HG03159 (cell line): ENCODE results near the gene DCLRE1B.

ENCODE experiments used
- ATAC-seq: cut with Tn5 transposase; IDR thresholded peaks from one replicate; pipeline ENCODE4 v1.9.1; 2021; ENCODE audit warnings: mild to moderate bottlenecking, moderate library complexity; ENCODE audit not compliant: unreplicated experiment

Gene DCLRE1B

GRCh38 chr1:113886417-113887401 is 18.4 kb upstream of the DCLRE1B start:
- ATAC-seq: no peak

GRCh38 chr1:113887402-113888175 is 17.5 kb upstream of the DCLRE1B start, which contains the start of gene BCL2L15:
BCL2L15 (minus strand) TSS chr1:113887581; CDS start chr1:113887375, 206 bp downstream.
- ATAC-seq: no peak

- ATAC-seq: no peak
These were observed 14.3 kb upstream of the DCLRE1B start for GRCh38 chr1:113890816-113891215.

- no peak for ATAC-seq
These were observed 13.4 kb upstream of the DCLRE1B start for GRCh38 chr1:113891631-113892220.

- ATAC-seq: no peak
These were observed 11.9 kb upstream of the DCLRE1B start for GRCh38 chr1:113893267-113893666.

GRCh38 chr1:113895098-113895497 is 10.0 kb upstream of the DCLRE1B start:
- ATAC-seq: no peak

- ATAC-seq: no peak
These were observed 9.2 kb upstream of the DCLRE1B start for GRCh38 chr1:113895961-113896360.

- ATAC-seq: no peak
These were observed 6.8 kb upstream of the DCLRE1B start for GRCh38 chr1:113898241-113898814.

- ATAC-seq: no peak
These were observed 6.0 kb upstream of the DCLRE1B start for GRCh38 chr1:113899111-113899510.

- ATAC-seq: no peak
These were observed 3.9 kb upstream of the DCLRE1B start for GRCh38 chr1:113901191-113901590.

- ATAC-seq: no peak
These were observed 1.4 kb upstream of the DCLRE1B start for GRCh38 chr1:113903501-113904292.

- peak; percentile 31 for ATAC-seq
These were observed 843 bp upstream of the DCLRE1B start for GRCh38 chr1:113904293-113904673.

- ATAC-seq: peak; percentile 13
These were observed 322 bp downstream of the DCLRE1B start for GRCh38 chr1:113905435-113905861.

- no peak for ATAC-seq
These were observed 7.6 kb downstream of the DCLRE1B start for GRCh38 chr1:113912594-113913311.

- ATAC-seq: no peak
These were observed 8.2 kb downstream of the DCLRE1B start for GRCh38 chr1:113913312-113913668.

GRCh38 chr1:113913887-113914664 is 8.9 kb downstream of the DCLRE1B start:
- ATAC-seq: no peak

- ATAC-seq: no peak
These were observed 11.8 kb downstream of the DCLRE1B start for GRCh38 chr1:113916974-113917373.

GRCh38 chr1:113917400-113918082 is 12.4 kb downstream of the DCLRE1B start:
- ATAC-seq: no peak
